ENCODE data around the gene NRG4.

DNA sequence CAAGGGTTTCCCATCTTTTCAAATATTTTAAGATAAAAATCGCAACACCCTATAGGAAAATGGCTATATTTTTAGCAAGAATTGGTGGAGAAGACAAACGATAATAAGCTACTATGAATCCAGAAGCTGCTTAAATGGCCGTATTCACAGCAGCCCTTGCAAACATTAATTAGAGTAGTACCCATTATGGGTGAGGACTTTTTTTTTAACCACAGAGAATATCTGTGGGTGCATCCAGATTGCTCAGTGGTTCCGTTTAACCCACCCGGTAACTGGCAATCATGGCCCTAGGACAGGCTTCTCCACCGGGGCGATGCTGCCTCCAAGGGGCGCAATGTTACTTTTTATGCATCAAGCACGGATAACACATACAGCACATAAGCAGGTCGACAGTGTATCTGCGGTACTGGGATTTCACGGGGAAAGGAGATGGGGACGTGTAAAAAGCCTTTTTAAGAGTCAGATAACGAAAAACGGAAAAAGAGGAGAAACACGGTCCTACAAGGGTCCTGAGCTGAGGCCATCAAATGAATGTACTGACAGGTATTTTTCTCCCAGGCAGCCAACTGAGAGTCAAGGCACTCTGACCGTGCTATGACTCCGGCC, 46.6 kb upstream of the NRG4 start:
- TF ChIP-seq, protein P1, sequence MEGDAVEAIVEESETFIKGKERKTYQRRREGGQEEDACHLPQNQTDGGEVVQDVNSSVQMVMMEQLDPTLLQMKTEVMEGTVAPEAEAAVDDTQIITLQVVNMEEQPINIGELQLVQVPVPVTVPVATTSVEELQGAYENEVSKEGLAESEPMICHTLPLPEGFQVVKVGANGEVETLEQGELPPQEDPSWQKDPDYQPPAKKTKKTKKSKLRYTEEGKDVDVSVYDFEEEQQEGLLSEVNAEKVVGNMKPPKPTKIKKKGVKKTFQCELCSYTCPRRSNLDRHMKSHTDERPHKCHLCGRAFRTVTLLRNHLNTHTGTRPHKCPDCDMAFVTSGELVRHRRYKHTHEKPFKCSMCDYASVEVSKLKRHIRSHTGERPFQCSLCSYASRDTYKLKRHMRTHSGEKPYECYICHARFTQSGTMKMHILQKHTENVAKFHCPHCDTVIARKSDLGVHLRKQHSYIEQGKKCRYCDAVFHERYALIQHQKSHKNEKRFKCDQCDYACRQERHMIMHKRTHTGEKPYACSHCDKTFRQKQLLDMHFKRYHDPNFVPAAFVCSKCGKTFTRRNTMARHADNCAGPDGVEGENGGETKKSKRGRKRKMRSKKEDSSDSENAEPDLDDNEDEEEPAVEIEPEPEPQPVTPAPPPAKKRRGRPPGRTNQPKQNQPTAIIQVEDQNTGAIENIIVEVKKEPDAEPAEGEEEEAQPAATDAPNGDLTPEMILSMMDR (IDR thresholded peaks at IDR 0.05) = no peak
- TF ChIP-seq POLR2A (IDR thresholded peaks at IDR 0.05) = no peak
- TF ChIP-seq POLR2AphosphoS5 (IDR thresholded peaks at IDR 0.05) = no peak
